ENCODE data around the gene DHX36.

The DHX36 gene

GRCh38 chr3:154224866-154225265 lies 99.4 kb downstream of the DHX36 start:
- DNase-seq (ENCODE audit: low read depth), result no peak

GRCh38 chr3:154224366-154224765 lies 99.9 kb downstream of the DHX36 start:
- no peak for DNase-seq (ENCODE audit: low read depth)

GRCh38 chr3:154223519-154223918 lies 100.8 kb downstream of the DHX36 start:
- no peak for DNase-seq (ENCODE audit: low read depth)
